Measurements from ENCODE around the gene ADAM19. TPM values are rescaled to one million over a fixed set of nuclear protein-coding genes. Genes with fewer than 3 reads are reported as not detected.

ADAM19 gene
- polyA plus RNA-seq, result 1 to 10 TPM; 2.1 to 2.3 TPM

DNA sequence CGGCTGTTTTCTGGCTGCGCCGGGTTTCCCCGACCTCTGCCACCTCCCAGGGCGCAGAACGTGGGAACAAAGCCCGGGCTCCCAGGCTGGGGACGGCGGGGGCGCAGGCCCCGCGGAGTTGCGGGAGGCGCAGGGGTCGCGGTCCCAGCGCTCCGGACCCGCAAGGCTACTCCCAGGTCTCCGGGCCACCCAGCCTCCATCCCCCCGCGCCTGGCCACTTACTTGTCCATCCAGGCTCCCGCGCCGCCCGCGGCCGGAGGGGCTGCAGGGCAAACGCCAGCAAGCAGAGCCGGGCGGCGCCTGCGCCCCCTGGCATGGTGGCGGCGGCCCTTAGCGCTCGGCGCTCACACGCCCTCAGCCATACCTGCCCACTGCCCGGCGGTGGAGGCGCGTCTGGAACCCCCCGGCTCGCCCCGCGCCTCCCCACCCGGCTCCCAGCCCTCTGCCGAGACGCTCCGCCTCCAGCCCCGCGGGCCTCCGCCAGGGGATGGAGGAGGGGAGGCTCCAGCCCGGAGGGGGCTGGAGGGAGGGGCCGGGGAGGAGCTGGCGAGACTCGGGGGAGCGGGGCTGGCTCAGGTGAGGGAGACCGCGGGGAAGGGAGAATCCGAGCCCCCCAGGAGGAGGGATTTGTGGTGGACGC is at the start of gene ADAM19:
ADAM19 (minus strand) TSS at position 395 of the 640 bp plus-strand sequence; CDS start at position 316, 79 bp downstream.
- Histone ChIP-seq H3K4me3 (ENCODE audit: low read depth in 1 of 2, low read length in 2 of 2) (peak within 1 kb of the TSS; percentile 52 to 72), H3K27me3 (ENCODE audit: control insufficient read depth in 1 of 2, insufficient read depth in 2 of 2, low read length in 2 of 2) (no peaks in the 10 kb centered on the region), H3K27ac (ENCODE audit: low read depth in 2 of 2, low read length in 1 of 2) (peak within 1 kb of the TSS; percentile 80 to 83), H3K9me3 (ENCODE audit: control insufficient read depth in 2 of 2, insufficient read depth in 1 of 2, low read depth in 1 of 2, low read length in 1 of 2) (no peaks in the 10 kb centered on the region), H3K36me3 (ENCODE audit: control insufficient read depth in 2 of 2, insufficient read depth in 2 of 2, low read length in 1 of 2) (no peaks in the 10 kb centered on the region), H3K4me1 (ENCODE audit: control insufficient read depth in 2 of 2, insufficient read depth in 2 of 2, low read length in 1 of 2) (peaks cover 2 to 6% of the 10 kb centered on the region in 2 donors)
- 1% methylated on average over 46 to 63 of the region's 63 CpGs for WGBS, 2 donors

DNA sequence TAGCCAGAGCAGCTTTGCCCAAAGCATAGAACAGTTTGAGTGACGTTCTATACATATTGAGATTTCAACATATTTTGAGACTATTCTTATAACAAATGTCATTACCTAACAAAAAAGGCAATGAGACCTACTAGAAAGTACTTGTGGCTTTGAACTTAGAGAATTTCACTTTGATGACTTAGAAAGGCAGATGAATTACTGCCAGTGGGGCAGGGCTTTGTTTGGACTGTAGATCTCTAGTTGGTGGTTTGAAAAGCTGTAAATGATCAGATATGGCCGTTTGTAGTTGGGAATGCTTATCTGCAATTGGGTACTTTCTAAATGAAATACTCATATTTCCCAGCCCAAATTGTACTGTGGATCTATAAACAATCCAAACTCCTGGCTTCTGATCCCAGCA is 48.6 kb upstream of the ADAM19 start:
- no peak overlapping the region for H3K4me3 ChIP-seq (ENCODE audit: low read depth in 1 of 2, low read length in 2 of 2)
- no peak overlapping the region for H3K27ac ChIP-seq (ENCODE audit: low read depth in 2 of 2, low read length in 1 of 2)
- no peaks in the 10 kb centered on the region for H3K9me3 ChIP-seq (ENCODE audit: control insufficient read depth in 2 of 2, insufficient read depth in 1 of 2, low read depth in 1 of 2, low read length in 1 of 2)
- 47 to 51% methylated on average over 2 of the region's 2 CpGs for WGBS, 2 donors
- H3K36me3 ChIP-seq (ENCODE audit: control insufficient read depth in 2 of 2, insufficient read depth in 2 of 2, low read length in 1 of 2), result no peaks in the 10 kb centered on the region
- H3K27me3 ChIP-seq (ENCODE audit: control insufficient read depth in 1 of 2, insufficient read depth in 2 of 2, low read length in 2 of 2), result no peaks in the 10 kb centered on the region
- no peaks in the 10 kb centered on the region for H3K4me1 ChIP-seq (ENCODE audit: control insufficient read depth in 2 of 2, insufficient read depth in 2 of 2, low read length in 1 of 2)

GRCh38 chr5:157620776-157621175 is 45.2 kb upstream of the ADAM19 start:
- no peak overlapping the region for H3K27ac ChIP-seq (ENCODE audit: low read depth in 2 of 2, low read length in 1 of 2)
- no peak overlapping the region for H3K4me3 ChIP-seq (ENCODE audit: low read depth in 1 of 2, low read length in 2 of 2)
- no peaks in the 10 kb centered on the region for H3K9me3 ChIP-seq (ENCODE audit: control insufficient read depth in 2 of 2, insufficient read depth in 1 of 2, low read depth in 1 of 2, low read length in 1 of 2)
- H3K36me3 ChIP-seq (ENCODE audit: control insufficient read depth in 2 of 2, insufficient read depth in 2 of 2, low read length in 1 of 2), result no peaks in the 10 kb centered on the region
- no peaks in the 10 kb centered on the region for H3K4me1 ChIP-seq (ENCODE audit: control insufficient read depth in 2 of 2, insufficient read depth in 2 of 2, low read length in 1 of 2)
- no peaks in the 10 kb centered on the region for H3K27me3 ChIP-seq (ENCODE audit: control insufficient read depth in 1 of 2, insufficient read depth in 2 of 2, low read length in 2 of 2)

DNA sequence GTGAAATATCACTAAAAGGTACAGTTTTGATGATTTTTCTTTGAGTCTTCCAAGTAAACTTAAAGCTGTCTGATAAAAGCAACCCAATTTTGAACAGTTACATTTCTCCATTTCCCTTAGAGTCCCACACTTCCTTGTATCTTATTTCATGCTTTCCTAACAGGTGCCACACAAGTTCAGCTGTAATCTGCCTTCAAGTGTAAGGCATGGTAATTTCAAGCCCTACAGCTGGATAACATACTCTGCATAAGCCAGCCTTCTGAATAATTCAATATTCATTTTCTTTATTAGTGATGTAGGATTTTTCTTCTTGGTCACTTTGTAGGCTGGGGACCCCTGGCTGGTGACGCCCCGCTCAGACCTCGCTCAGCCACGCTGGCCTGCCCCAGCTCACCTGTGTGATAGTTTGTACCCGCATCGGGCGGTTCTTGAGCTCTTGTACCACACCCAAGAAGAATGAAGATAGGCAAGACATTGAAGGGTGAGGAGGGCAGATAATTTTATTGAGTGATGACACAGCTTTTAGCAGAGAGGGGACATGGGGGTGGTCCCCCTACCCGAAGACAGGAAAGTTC is 42.7 kb upstream of the ADAM19 start:
- no peaks in the 10 kb centered on the region for H3K9me3 ChIP-seq (ENCODE audit: control insufficient read depth in 2 of 2, insufficient read depth in 1 of 2, low read depth in 1 of 2, low read length in 1 of 2)
- 96 to 98% methylated on average over 8 of the region's 8 CpGs for WGBS, 2 donors
- H3K36me3 ChIP-seq (ENCODE audit: control insufficient read depth in 2 of 2, insufficient read depth in 2 of 2, low read length in 1 of 2), result no peaks in the 10 kb centered on the region
- H3K27ac ChIP-seq (ENCODE audit: low read depth in 2 of 2, low read length in 1 of 2), result no peak overlapping the region
- no peaks in the 10 kb centered on the region for H3K27me3 ChIP-seq (ENCODE audit: control insufficient read depth in 1 of 2, insufficient read depth in 2 of 2, low read length in 2 of 2)
- H3K4me1 ChIP-seq (ENCODE audit: control insufficient read depth in 2 of 2, insufficient read depth in 2 of 2, low read length in 1 of 2), result no peaks in the 10 kb centered on the region
- no peak overlapping the region for H3K4me3 ChIP-seq (ENCODE audit: low read depth in 1 of 2, low read length in 2 of 2)

DNA sequence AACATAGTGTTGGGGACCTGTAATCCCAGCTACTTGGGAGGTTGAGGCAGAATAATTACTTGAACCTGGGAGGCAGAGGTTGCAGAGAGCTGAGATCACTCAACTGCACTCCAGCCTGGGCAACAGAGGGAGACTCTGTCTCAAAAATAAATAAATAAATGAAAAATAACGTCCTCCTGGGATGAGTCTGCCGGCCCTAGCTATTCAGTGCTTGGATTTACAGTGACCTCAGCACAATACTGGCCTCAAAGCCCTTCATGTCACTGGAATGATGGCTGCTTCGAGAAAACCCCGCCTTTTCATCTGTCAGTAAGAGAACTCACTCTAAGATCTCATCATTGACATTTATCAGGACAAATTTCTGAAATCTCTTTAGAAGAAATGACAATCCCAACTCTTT is 41.2 kb upstream of the ADAM19 start:
- H3K9me3 ChIP-seq (ENCODE audit: control insufficient read depth in 2 of 2, insufficient read depth in 1 of 2, low read depth in 1 of 2, low read length in 1 of 2), result no peaks in the 10 kb centered on the region
- H3K36me3 ChIP-seq (ENCODE audit: control insufficient read depth in 2 of 2, insufficient read depth in 2 of 2, low read length in 1 of 2), result no peaks in the 10 kb centered on the region
- H3K4me3 ChIP-seq (ENCODE audit: low read depth in 1 of 2, low read length in 2 of 2), result no peak overlapping the region
- H3K27ac ChIP-seq (ENCODE audit: low read depth in 2 of 2, low read length in 1 of 2), result no peak overlapping the region
- H3K27me3 ChIP-seq (ENCODE audit: control insufficient read depth in 1 of 2, insufficient read depth in 2 of 2, low read length in 2 of 2), result no peaks in the 10 kb centered on the region
- 74 to 78% methylated on average over 4 of the region's 4 CpGs for WGBS, 2 donors
- peaks cover 0 to 5% of the 10 kb centered on the region in 2 donors for H3K4me1 ChIP-seq (ENCODE audit: control insufficient read depth in 2 of 2, insufficient read depth in 2 of 2, low read length in 1 of 2)

- 79 to 84% methylated on average over 11 of the region's 11 CpGs for WGBS, 2 donors
- Histone ChIP-seq H3K27ac (ENCODE audit: low read depth in 2 of 2, low read length in 1 of 2) (no peak overlapping the region), H3K9me3 (ENCODE audit: control insufficient read depth in 2 of 2, insufficient read depth in 1 of 2, low read depth in 1 of 2, low read length in 1 of 2) (no peaks in the 10 kb centered on the region), H3K4me1 (ENCODE audit: control insufficient read depth in 2 of 2, insufficient read depth in 2 of 2, low read length in 1 of 2) (peaks cover 0 to 8% of the 10 kb centered on the region in 2 donors), H3K27me3 (ENCODE audit: control insufficient read depth in 1 of 2, insufficient read depth in 2 of 2, low read length in 2 of 2) (no peaks in the 10 kb centered on the region), H3K4me3 (ENCODE audit: low read depth in 1 of 2, low read length in 2 of 2) (no peak overlapping the region), H3K36me3 (ENCODE audit: control insufficient read depth in 2 of 2, insufficient read depth in 2 of 2, low read length in 1 of 2) (no peaks in the 10 kb centered on the region)
These were observed 38.0 kb upstream of the ADAM19 start for GRCh38 chr5:157613385-157614245.

DNA sequence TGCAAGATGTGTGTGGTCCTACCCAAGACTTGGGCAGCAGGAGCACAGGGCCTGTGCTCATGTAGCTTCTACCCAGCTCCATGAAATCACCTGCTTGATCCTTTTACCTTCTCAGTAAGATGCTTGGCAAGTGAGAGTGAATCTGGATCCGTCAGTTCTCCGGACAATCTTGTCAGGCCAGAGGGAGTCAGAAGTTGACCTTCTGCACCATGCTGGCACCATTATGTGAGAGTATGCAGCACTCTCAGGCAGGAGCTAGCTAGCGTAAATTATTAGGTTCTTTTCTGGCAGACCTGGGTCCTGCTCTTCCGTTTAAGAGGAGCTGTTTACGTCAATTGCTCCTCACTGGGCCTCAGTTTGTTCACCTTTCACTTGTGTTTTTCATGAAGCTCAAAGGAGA is 37.0 kb upstream of the ADAM19 start:
- no peak overlapping the region for H3K4me3 ChIP-seq (ENCODE audit: low read depth in 1 of 2, low read length in 2 of 2)
- H3K27me3 ChIP-seq (ENCODE audit: control insufficient read depth in 1 of 2, insufficient read depth in 2 of 2, low read length in 2 of 2), result no peaks in the 10 kb centered on the region
- no peak overlapping the region for H3K27ac ChIP-seq (ENCODE audit: low read depth in 2 of 2, low read length in 1 of 2)
- no peaks in the 10 kb centered on the region for H3K36me3 ChIP-seq (ENCODE audit: control insufficient read depth in 2 of 2, insufficient read depth in 2 of 2, low read length in 1 of 2)
- H3K9me3 ChIP-seq (ENCODE audit: control insufficient read depth in 2 of 2, insufficient read depth in 1 of 2, low read depth in 1 of 2, low read length in 1 of 2), result no peaks in the 10 kb centered on the region
- WGBS, 2 donors, result 83 to 85% methylated on average over 5 of the region's 5 CpGs
- peaks cover 0 to 8% of the 10 kb centered on the region in 2 donors for H3K4me1 ChIP-seq (ENCODE audit: control insufficient read depth in 2 of 2, insufficient read depth in 2 of 2, low read length in 1 of 2)

- H3K36me3 ChIP-seq (ENCODE audit: control insufficient read depth in 2 of 2, insufficient read depth in 2 of 2, low read length in 1 of 2), result no peaks in the 10 kb centered on the region
- no peaks in the 10 kb centered on the region for H3K27me3 ChIP-seq (ENCODE audit: control insufficient read depth in 1 of 2, insufficient read depth in 2 of 2, low read length in 2 of 2)
- no peak overlapping the region for H3K27ac ChIP-seq (ENCODE audit: low read depth in 2 of 2, low read length in 1 of 2)
- no peaks in the 10 kb centered on the region for H3K9me3 ChIP-seq (ENCODE audit: control insufficient read depth in 2 of 2, insufficient read depth in 1 of 2, low read depth in 1 of 2, low read length in 1 of 2)
- peaks cover 0 to 8% of the 10 kb centered on the region in 2 donors for H3K4me1 ChIP-seq (ENCODE audit: control insufficient read depth in 2 of 2, insufficient read depth in 2 of 2, low read length in 1 of 2)
- no peak overlapping the region for H3K4me3 ChIP-seq (ENCODE audit: low read depth in 1 of 2, low read length in 2 of 2)
- 39 to 52% methylated on average over 10 of the region's 10 CpGs for WGBS, 2 donors
These were observed 36.2 kb upstream of the ADAM19 start for GRCh38 chr5:157611571-157612476.

GRCh38 chr5:157610990-157611389 is 35.4 kb upstream of the ADAM19 start:
- H3K36me3 ChIP-seq (ENCODE audit: control insufficient read depth in 2 of 2, insufficient read depth in 2 of 2, low read length in 1 of 2), result no peaks in the 10 kb centered on the region
- no peaks in the 10 kb centered on the region for H3K27me3 ChIP-seq (ENCODE audit: control insufficient read depth in 1 of 2, insufficient read depth in 2 of 2, low read length in 2 of 2)
- no peaks in the 10 kb centered on the region for H3K9me3 ChIP-seq (ENCODE audit: control insufficient read depth in 2 of 2, insufficient read depth in 1 of 2, low read depth in 1 of 2, low read length in 1 of 2)
- no peak overlapping the region for H3K27ac ChIP-seq (ENCODE audit: low read depth in 2 of 2, low read length in 1 of 2)
- WGBS, 2 donors, result 73 to 87% methylated on average over 5 of the region's 5 CpGs
- peaks cover 0 to 8% of the 10 kb centered on the region in 2 donors for H3K4me1 ChIP-seq (ENCODE audit: control insufficient read depth in 2 of 2, insufficient read depth in 2 of 2, low read length in 1 of 2)
- no peak overlapping the region for H3K4me3 ChIP-seq (ENCODE audit: low read depth in 1 of 2, low read length in 2 of 2)

All from esophagus (tissue), 2 donors.